MM.1S (cell line): ENCODE results near the gene PRMT7.
A peak's percentile ranks its signal among the peaks of the same experiment; 100 is the strongest.

Source experiments
- DNase-seq: peaks from one replicate; pipeline ENCODE4 v3.0.0-alpha.2; 2015
- H2AFZ ChIP-seq: fragments of 300-600 bp; sonication (generic); 2 replicates; pipeline ENCODE4 v1.6.0; 2016; ENCODE audit warnings: antibody characterized with exemption, low read length
- H3F3A ChIP-seq: fragments of 300-600 bp; sonication (generic); 2 replicates; pipeline ENCODE4 v1.6.1; 2016; ENCODE audit warnings: mild to moderate bottlenecking, antibody characterized with exemption, low read length, moderate library complexity, mixed read lengths; ENCODE audit not compliant: insufficient read depth
- H3K27ac ChIP-seq: fragments of 300-600 bp; sonication (generic); 2 replicates; pipeline ENCODE4 v1.5.1; 2016; ENCODE audit warnings: mild to moderate bottlenecking, low read length
- H3K27me3 ChIP-seq: fragments of 300-600 bp; sonication (generic); replicated peaks from 2 replicates; pipeline ENCODE4 v1.6.0; 2016; ENCODE audit warnings: low read length; ENCODE audit not compliant: insufficient read depth
- H3K36me3 ChIP-seq: fragments of 300-600 bp; sonication (generic); replicated peaks from 2 replicates; pipeline ENCODE4 v1.6.1; 2016; ENCODE audit warnings: mild to moderate bottlenecking, low read length, mixed read lengths; ENCODE audit not compliant: insufficient read depth
- H3K4me1 ChIP-seq: fragments of 300-600 bp; sonication (generic); 2 replicates; pipeline ENCODE4 v1.6.1; 2016; ENCODE audit warnings: low read length, mixed read lengths
- H3K4me2 ChIP-seq: fragments of 300-600 bp; sonication (generic); 2 replicates; pipeline ENCODE4 v1.6.0; 2016; ENCODE audit warnings: low read depth, low read length
- H3K4me3 ChIP-seq: fragments of 300-600 bp; sonication (generic); 2 replicates; pipeline ENCODE4 v1.5.1; 2016; ENCODE audit warnings: low read length, mixed read lengths
- H3K79me2 ChIP-seq: fragments of 300-600 bp; sonication (generic); 2 replicates; pipeline ENCODE4 v1.6.1; 2016; ENCODE audit warnings: mixed run types, low read length, mixed read lengths
- H3K9ac ChIP-seq: fragments of 300-600 bp; sonication (generic); 2 replicates; pipeline ENCODE4 v1.6.1; 2016; ENCODE audit warnings: low read length, mixed read lengths
- H3K9me2 ChIP-seq: fragments of 300-600 bp; sonication (generic); replicated peaks from 2 replicates; pipeline ENCODE4 v1.6.1; 2016; ENCODE audit warnings: mild to moderate bottlenecking, low read length, mixed read lengths; ENCODE audit not compliant: insufficient read depth
- H3K9me3 ChIP-seq: fragments of 300-600 bp; sonication (generic); replicated peaks from 2 replicates; pipeline ENCODE4 v1.6.1; 2016; ENCODE audit warnings: mild to moderate bottlenecking, low read length, mixed read lengths; ENCODE audit not compliant: insufficient read depth
- H4K20me1 ChIP-seq: fragments of 300-600 bp; sonication (generic); 2 replicates; pipeline ENCODE4 v1.6.1; 2016; ENCODE audit warnings: mild to moderate bottlenecking, low read length, moderate library complexity, mixed read lengths; ENCODE audit not compliant: insufficient read depth
- CTCF ChIP-seq: fragments of 300-600 bp; sonication (generic); IDR thresholded peaks from 2 replicates; pipeline ENCODE4 v1.5.1; 2016; ENCODE audit warnings: antibody characterized with exemption, low read length, mixed read lengths
- EZH2 ChIP-seq: fragments of 300-600 bp; sonication (generic); optimal IDR thresholded peaks from 2 replicates; pipeline ENCODE3; 2017; ENCODE audit warnings: low read depth, mild to moderate bottlenecking, antibody characterized with exemption, low read length, mixed read lengths
- EZH2phosphoT487 ChIP-seq: fragments of 300-600 bp; sonication (generic); IDR thresholded peaks from 2 replicates; pipeline ENCODE4 v1.6.1; 2018; ENCODE audit warnings: antibody characterized with exemption, low read length

The PRMT7 gene

GRCh38 chr16:68267612-68268405 is 43.0 kb upstream of the PRMT7 start:
- Histone ChIP-seq H3K9ac (no peak overlapping the region), H3K4me2 (no peak overlapping the region), H3K9me3 (no peaks in the 10 kb centered on the region), H2AFZ (no peak overlapping the region), H3K36me3 (0 out of 2 replicates have a peak, but pooled peaks cover 5% of the 10 kb centered on the region), H3K27ac (no peak overlapping the region), H4K20me1 (no peaks in the 10 kb centered on the region), H3K79me2 (peaks cover 93% of the 10 kb centered on the region), H3K27me3 (no peaks in the 10 kb centered on the region), H3F3A (peaks cover 38% of the 10 kb centered on the region), H3K9me2 (no peaks in the 10 kb centered on the region), H3K4me3 (no peak overlapping the region), H3K4me1 (peaks cover 48% of the 10 kb centered on the region)
- TF ChIP-seq EZH2phosphoT487: no peak
- no peak for TF ChIP-seq CTCF
- no peak for TF ChIP-seq EZH2
- no peak for DNase-seq

- Histone ChIP-seq H2AFZ (no peak overlapping the region), H3F3A (peaks cover 48% of the 10 kb centered on the region), H3K4me1 (peaks cover 58% of the 10 kb centered on the region), H3K27me3 (no peaks in the 10 kb centered on the region), H3K36me3 (0 out of 2 replicates have a peak, but pooled peaks cover 5% of the 10 kb centered on the region), H3K79me2 (peaks cover 95% of the 10 kb centered on the region), H3K27ac (peak overlapping the region; percentile 79; the same call in 1 of the 2 replicates), H3K9me2 (no peaks in the 10 kb centered on the region), H3K9ac (no peak overlapping the region), H3K9me3 (no peaks in the 10 kb centered on the region), H3K4me3 (no peak overlapping the region), H3K4me2 (no peak overlapping the region), H4K20me1 (no peaks in the 10 kb centered on the region)
- DNase-seq: no peak
- TF ChIP-seq CTCF (no peak), EZH2phosphoT487 (no peak), EZH2 (no peak)
Observed at GRCh38 chr16:68269793-68270192, 41.0 kb upstream of the PRMT7 start.

- Histone ChIP-seq H3K36me3 (0 out of 2 replicates have a peak, but pooled peaks cover 5% of the 10 kb centered on the region), H3K9ac (no peak overlapping the region), H3K79me2 (peaks cover 93% of the 10 kb centered on the region), H4K20me1 (no peaks in the 10 kb centered on the region), H3K27me3 (no peaks in the 10 kb centered on the region), H3K9me2 (no peaks in the 10 kb centered on the region), H3K4me1 (peaks cover 62% of the 10 kb centered on the region), H2AFZ (no peak overlapping the region), H3K4me2 (no peak overlapping the region), H3K9me3 (no peaks in the 10 kb centered on the region), H3K4me3 (no peak overlapping the region), H3F3A (peaks cover 48% of the 10 kb centered on the region), H3K27ac (peak overlapping the region; percentile 79; the same call in 1 of the 2 replicates)
- no peak for DNase-seq
- TF ChIP-seq CTCF: no peak
- TF ChIP-seq EZH2: no peak
- TF ChIP-seq EZH2phosphoT487: no peak
Observed at GRCh38 chr16:68270353-68270752, 40.5 kb upstream of the PRMT7 start.
